HCT116 (cell line): ENCODE measurements around the gene PEX10. TPM values are rescaled to one million over a fixed set of nuclear protein-coding genes. Genes with fewer than 3 reads are reported as not detected.

Source experiments
- ATAC-seq: fragments of 200-7000 bp; cut with Tn5 transposase; 2 replicates; pipeline ENCODE4 v1.9.1; 2020; ENCODE audit warnings: mild to moderate bottlenecking, moderate library complexity
- BruUV-seq: library from RNA; stranded (reverse); fragments of 400-500 nt; replicated peaks from 2 replicates; lab custom pipeline; 2021; lab: Mats Ljungman, UMichigan
- CTCF ChIA-PET: fragments of 300-600 bp; sonication (Branson Sonifier 250); formaldehyde crosslinking; loops from one replicate; lab custom pipeline; 2021; ENCODE audit warnings: antibody characterized with exemption; lab: Charles Lee
- POLR2A ChIA-PET: fragments of 300-600, 350-600 bp; sonication (Branson Sonifier 250); formaldehyde crosslinking; loops from one replicate; lab custom pipeline; 2021; ENCODE audit warnings: antibody characterized with exemption; lab: Charles Lee
- RAD21 ChIA-PET, 2 experiments: fragments of 300-600 bp; sonication (Branson Sonifier 250); formaldehyde crosslinking; loops; one replicate each; lab custom pipeline; 2023; ENCODE audit warnings: low total read pairs in 2 of 2; ENCODE audit not compliant: uncharacterized antibody in 2 of 2, unreplicated experiment in 2 of 2, low non-redundant PET in 1 of 2; lab: Charles Lee
- DNase-seq: peaks from one replicate; pipeline ENCODE4 v3.0.0-alpha.2; 2010; ENCODE audit warnings: low read depth, low spot score
- H2AFZ ChIP-seq: fragments of 200-600 bp; shearing (Covaris generic), sonication (generic); 2 replicates; pipeline ENCODE4 v1.6.1; 2017; ENCODE audit warnings: low read depth, mixed run types, mixed read lengths, antibody characterized with exemption, low read length; ENCODE audit not compliant: poor library complexity, severe bottlenecking
- H3K27ac ChIP-seq: 2 replicates; pipeline ENCODE4 v1.5.1; 2012; ENCODE audit warnings: low read depth, low read length
- H3K27me3 ChIP-seq: fragments of 200-600 bp; sonication (generic); 2 replicates; pipeline ENCODE4 v1.6.1; 2016; ENCODE audit warnings: mixed run types, low read length, mixed read lengths; ENCODE audit not compliant: insufficient read depth
- H3K36me3 ChIP-seq, 2 experiments: fragments of 200-500 bp in 1 of 2; fragments of 200-600 bp in 1 of 2; sonication (Bioruptor generic) in 1 of 2; sonication (generic) in 1 of 2; 2 replicates each; pipeline versions ENCODE4 v1.5.1 to v1.6.1; 2014 to 2016; ENCODE audit warnings: low read length in 2 of 2, inconsistent platforms in 1 of 2, mixed read lengths in 1 of 2, mixed run types in 1 of 2; ENCODE audit not compliant: insufficient read depth in 2 of 2, control insufficient read depth in 1 of 2
- H3K4me1 ChIP-seq, 2 experiments: fragments of 200-600 bp in 1 of 2; sonication (generic) in 1 of 2; 2 replicates each; pipeline versions ENCODE4 v1.5.1 to v1.6.1; 2012 to 2017; ENCODE audit warnings: low read length in 2 of 2, inconsistent platforms in 1 of 2, mild to moderate bottlenecking in 1 of 2, mixed read lengths in 1 of 2, mixed run types in 1 of 2, moderate library complexity in 1 of 2; ENCODE audit not compliant: insufficient read depth in 2 of 2, control insufficient read depth in 1 of 2
- H3K4me2 ChIP-seq: fragments of 200-600 bp; sonication (generic); 2 replicates; pipeline ENCODE4 v1.6.1; 2017; ENCODE audit warnings: mixed run types, low read length, mixed read lengths
- H3K4me3 ChIP-seq, 2 experiments: fragments of 200-600 bp in 1 of 2; sonication (generic) in 1 of 2; replicated peaks in 1 of 2; 2 replicates each; pipeline ENCODE4 v1.5.1; 2011 to 2016; ENCODE audit warnings: low read length in 2 of 2, control low read depth in 1 of 2, low read depth in 1 of 2, mild to moderate bottlenecking in 1 of 2, mixed read lengths in 1 of 2, mixed run types in 1 of 2
- H3K79me2 ChIP-seq: fragments of 200-600 bp; sonication (generic); 2 replicates; pipeline ENCODE4 v1.6.1; 2017; ENCODE audit warnings: mild to moderate bottlenecking, mixed run types, low read length, moderate library complexity, mixed read lengths; ENCODE audit not compliant: insufficient read depth
- H3K9ac ChIP-seq: fragments of 200-600 bp; sonication (generic); 2 replicates; pipeline ENCODE4 v1.6.1; 2016; ENCODE audit warnings: low read length, mixed read lengths
- H3K9me2 ChIP-seq: fragments of 200-600 bp; sonication (generic), shearing (Covaris generic); 2 replicates; pipeline ENCODE4 v1.6.1; 2017; ENCODE audit warnings: mixed run types, mild to moderate bottlenecking, moderate library complexity; ENCODE audit not compliant: insufficient read depth
- H3K9me3 ChIP-seq, 2 experiments: fragments of 200-500 bp in 1 of 2; fragments of 200-600 bp in 1 of 2; sonication (Bioruptor generic) in 1 of 2; sonication (generic) in 1 of 2; 2 replicates each; pipeline ENCODE4 v1.6.1; 2014 to 2017; ENCODE audit warnings: low read length in 2 of 2, mixed read lengths in 2 of 2, inconsistent platforms in 1 of 2, low read depth in 1 of 2, mild to moderate bottlenecking in 1 of 2, mixed run types in 1 of 2, moderate library complexity in 1 of 2; ENCODE audit not compliant: control insufficient read depth in 1 of 2, insufficient read depth in 1 of 2
- H4K20me1 ChIP-seq: fragments of 200-600 bp; sonication (generic), shearing (Covaris generic); 2 replicates; pipeline ENCODE4 v1.6.1; 2017; ENCODE audit warnings: mixed run types, mild to moderate bottlenecking, moderate library complexity; ENCODE audit not compliant: insufficient read depth
- CBX3 ChIP-seq: IDR thresholded peaks from 2 replicates; pipeline ENCODE4 v1.6.1; 2012; ENCODE audit warnings: low read depth
- CEBPB ChIP-seq: IDR thresholded peaks from 2 replicates; pipeline ENCODE4 v1.6.1; 2012; ENCODE audit warnings: low read depth
- EGR1 ChIP-seq: IDR thresholded peaks from 2 replicates; pipeline ENCODE4 v1.6.1; 2012; ENCODE audit warnings: low read depth
- ELF1 ChIP-seq: IDR thresholded peaks from 2 replicates; pipeline ENCODE4 v1.6.1; 2012; ENCODE audit warnings: low read depth, borderline replicate concordance
- EZH2 ChIP-seq: fragments of 200-600 bp; sonication (generic); IDR thresholded peaks from 2 replicates; pipeline ENCODE4 v1.6.1; 2017; ENCODE audit warnings: antibody characterized with exemption, mixed run types
- EZH2phosphoT487 ChIP-seq: fragments of 200-600 bp; IDR thresholded peaks from 2 replicates; pipeline ENCODE4 v1.6.1; 2018; ENCODE audit warnings: antibody characterized with exemption, borderline replicate concordance
- FOSL1 ChIP-seq: IDR thresholded peaks from 2 replicates; pipeline ENCODE4 v1.6.1; 2012; ENCODE audit warnings: low read depth
- JUND ChIP-seq: IDR thresholded peaks from 2 replicates; pipeline ENCODE4 v1.6.1; 2012
- MAX ChIP-seq: IDR thresholded peaks from 2 replicates; pipeline ENCODE4 v1.6.1; 2012
- POLR2AphosphoS5 ChIP-seq: IDR thresholded peaks from 2 replicates; pipeline ENCODE4 v1.6.1; 2011; ENCODE audit warnings: mild to moderate bottlenecking, low read depth, low read length, moderate library complexity
- RAD21 ChIP-seq: IDR thresholded peaks from 2 replicates; pipeline ENCODE4 v1.6.1; 2012; ENCODE audit warnings: low read depth, mild to moderate bottlenecking
- SRF ChIP-seq: IDR thresholded peaks from 2 replicates; pipeline ENCODE4 v1.6.1; 2012; ENCODE audit warnings: low read depth
- TCF7L2 ChIP-seq: IDR thresholded peaks from 2 replicates; pipeline ENCODE4 v1.7.0; 2011; ENCODE audit warnings: borderline replicate concordance, inconsistent platforms; ENCODE audit not compliant: insufficient read depth, insufficient read length; ENCODE audit errors: extremely low read depth
- YY1 ChIP-seq: IDR thresholded peaks from 2 replicates; pipeline ENCODE4 v1.6.1; 2011; ENCODE audit warnings: low read length, low read depth, moderate library complexity, mild to moderate bottlenecking; ENCODE audit not compliant: insufficient replicate concordance; ENCODE audit errors: extremely low read depth
- ZBTB33 ChIP-seq: IDR thresholded peaks from 2 replicates; pipeline ENCODE4 v1.6.1; 2011; ENCODE audit warnings: mild to moderate bottlenecking, low read length, moderate library complexity; ENCODE audit not compliant: insufficient replicate concordance; ENCODE audit errors: extremely low read depth
- ZNF274 ChIP-seq: fragments of 200-500 bp; sonication (Bioruptor generic); IDR thresholded peaks from 2 replicates; pipeline ENCODE4 v1.6.1; 2014; ENCODE audit warnings: mild to moderate bottlenecking, low read depth, low read length, inconsistent platforms
- intact Hi-C: fragments of 100-400 bp; cut with micrococcal nuclease; formaldehyde crosslinking; loops from 2 replicates; pipeline ENCODE4 v1.10.0; 2022
- total RNA-seq: library from RNA; stranded (reverse); gene quantifications from one replicate; pipeline ENCODE4 v1.2.1, GENCODE V29; 2021; ENCODE audit not compliant: unreplicated experiment

PEX10 gene
- total RNA-seq, 1 experiment from 2014 or later, result 27.9 TPM

- peaks cover 34% of the 10 kb centered on the region; the same call in 1 of the 2 replicates for H3K79me2 ChIP-seq
- BruUV-seq, result no TSS peak
- no peak overlapping the region for H3K4me3 ChIP-seq
- RAD21 ChIA-PET, result no interaction called here
- H3K9ac ChIP-seq, result no peak overlapping the region
- intact Hi-C loops, result no loop called here
- H4K20me1 ChIP-seq, result no peaks in the 10 kb centered on the region
- H3K27ac ChIP-seq, result no peak overlapping the region; the same call in 1 of the 2 replicates
- no peaks in the 10 kb centered on the region for H3K9me2 ChIP-seq
- H3K36me3 ChIP-seq, result peaks cover 32 to 36% of the 10 kb centered on the region in 2 experiments
- no peak for DNase-seq
- no peak overlapping the region for H2AFZ ChIP-seq
- POLR2A ChIA-PET, result no interaction called here
- H3K4me2 ChIP-seq, result no peak overlapping the region
- no peak for ATAC-seq
- CTCF ChIA-PET, result no interaction called here
- H3K4me1 ChIP-seq, result no peaks in the 10 kb centered on the region
- no peak for TF ChIP-seq EGR1
- no peak for TF ChIP-seq POLR2AphosphoS5
- TF ChIP-seq FOSL1, result no peak
- no peak for TF ChIP-seq ZNF274
- no peak for TF ChIP-seq YY1
- TF ChIP-seq EZH2phosphoT487, result no peak
- TF ChIP-seq JUND, result no peak
- TF ChIP-seq TCF7L2, result no peak
- no peak for TF ChIP-seq CBX3
- no peak for TF ChIP-seq RAD21
- H3K27me3 ChIP-seq, result no peaks in the 10 kb centered on the region
- no peaks in the 10 kb centered on the region for H3K9me3 ChIP-seq
Measured at GRCh38 chr1:2402420-2402819, 9.9 kb downstream of the PEX10 start.

GRCh38 chr1:2400950-2401649, 11.3 kb downstream of the PEX10 start:
- H2AFZ ChIP-seq, result no peak overlapping the region
- no peak overlapping the region for H3K27ac ChIP-seq
- no peaks in the 10 kb centered on the region for H3K9me3 ChIP-seq
- H3K4me1 ChIP-seq, result no peaks in the 10 kb centered on the region
- ChIA-PET RAD21 (no interaction called here), CTCF (no interaction called here), POLR2A (no interaction called here)
- ATAC-seq (0 out of 2 replicates have a peak, but pooled peaks have one; percentile 13), DNase-seq (no peak)
- H3K27me3 ChIP-seq, result no peaks in the 10 kb centered on the region
- no peak overlapping the region for H3K4me2 ChIP-seq
- H3K9ac ChIP-seq, result no peak overlapping the region
- H3K36me3 ChIP-seq, result peaks cover 38 to 41% of the 10 kb centered on the region in 2 experiments
- no peaks in the 10 kb centered on the region for H4K20me1 ChIP-seq
- no peak overlapping the region for H3K4me3 ChIP-seq
- H3K79me2 ChIP-seq, result peaks cover 39% of the 10 kb centered on the region; the same call in 1 of the 2 replicates
- BruUV-seq, result no TSS peak
- H3K9me2 ChIP-seq, result no peaks in the 10 kb centered on the region
- intact Hi-C loops, result no loop called here
- TF ChIP-seq MAX, result no peak
- TF ChIP-seq EZH2phosphoT487, result no peak
- TF ChIP-seq CEBPB, result no peak
- TF ChIP-seq EZH2, result no peak
- no peak for TF ChIP-seq FOSL1
- no peak for TF ChIP-seq ELF1
- TF ChIP-seq ZNF274, result no peak
- no peak for TF ChIP-seq RAD21
- TF ChIP-seq CBX3, result no peak
- TF ChIP-seq EGR1, result no peak
- TF ChIP-seq ZBTB33, result no peak
- TF ChIP-seq SRF, result no peak
